ENCODE measurements around the gene RAB12.

Gene RAB12

DNA sequence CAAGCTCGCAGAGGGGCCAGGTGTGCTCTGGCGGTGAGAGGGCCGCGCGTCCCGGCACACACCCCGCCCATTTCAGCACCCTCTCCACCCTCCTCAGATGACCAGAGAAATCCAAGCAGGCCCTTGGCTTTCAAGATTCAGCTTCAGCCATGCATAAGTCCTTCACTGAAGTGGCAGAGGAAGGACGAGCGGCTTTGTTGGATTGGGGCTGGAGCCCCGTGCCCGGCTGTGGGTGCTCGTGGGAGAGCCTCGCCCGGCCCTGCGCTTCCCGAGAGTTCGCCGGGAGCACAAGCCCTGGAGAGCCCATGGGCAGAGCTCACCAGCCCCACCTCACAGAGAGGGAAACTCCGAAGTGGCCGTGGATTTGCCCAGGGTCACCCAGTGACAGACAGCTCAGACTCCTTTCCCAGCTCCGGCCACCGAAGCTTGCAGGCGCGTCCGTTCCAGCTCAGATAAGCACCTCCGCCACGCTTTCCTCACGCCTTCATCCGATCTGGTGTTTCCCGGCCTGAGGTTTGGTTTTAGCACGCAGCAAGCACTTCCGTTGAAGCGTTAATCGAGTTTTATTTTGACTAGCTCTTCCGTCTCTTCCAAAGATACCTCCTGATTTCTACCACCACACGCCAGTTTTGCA, 50.5 kb downstream of the RAB12 start:
- TF ChIP-seq FOXP2 (optimal IDR thresholded peaks at IDR 0.05; ENCODE audit: borderline replicate concordance, extremely low read depth, extremely low read length, insufficient read depth) (no peak), TAF1 (IDR thresholded peaks at IDR 0.05; ENCODE audit: borderline replicate concordance, insufficient read depth, low read length) (no peak), POLR2AphosphoS5 (IDR thresholded peaks at IDR 0.05; ENCODE audit: low read depth, low read length) (no peak), SIN3A (IDR thresholded peaks at IDR 0.05; ENCODE audit: borderline replicate concordance, insufficient read depth, low read length) (no peak)
- TF ChIP-seq, protein P1, sequence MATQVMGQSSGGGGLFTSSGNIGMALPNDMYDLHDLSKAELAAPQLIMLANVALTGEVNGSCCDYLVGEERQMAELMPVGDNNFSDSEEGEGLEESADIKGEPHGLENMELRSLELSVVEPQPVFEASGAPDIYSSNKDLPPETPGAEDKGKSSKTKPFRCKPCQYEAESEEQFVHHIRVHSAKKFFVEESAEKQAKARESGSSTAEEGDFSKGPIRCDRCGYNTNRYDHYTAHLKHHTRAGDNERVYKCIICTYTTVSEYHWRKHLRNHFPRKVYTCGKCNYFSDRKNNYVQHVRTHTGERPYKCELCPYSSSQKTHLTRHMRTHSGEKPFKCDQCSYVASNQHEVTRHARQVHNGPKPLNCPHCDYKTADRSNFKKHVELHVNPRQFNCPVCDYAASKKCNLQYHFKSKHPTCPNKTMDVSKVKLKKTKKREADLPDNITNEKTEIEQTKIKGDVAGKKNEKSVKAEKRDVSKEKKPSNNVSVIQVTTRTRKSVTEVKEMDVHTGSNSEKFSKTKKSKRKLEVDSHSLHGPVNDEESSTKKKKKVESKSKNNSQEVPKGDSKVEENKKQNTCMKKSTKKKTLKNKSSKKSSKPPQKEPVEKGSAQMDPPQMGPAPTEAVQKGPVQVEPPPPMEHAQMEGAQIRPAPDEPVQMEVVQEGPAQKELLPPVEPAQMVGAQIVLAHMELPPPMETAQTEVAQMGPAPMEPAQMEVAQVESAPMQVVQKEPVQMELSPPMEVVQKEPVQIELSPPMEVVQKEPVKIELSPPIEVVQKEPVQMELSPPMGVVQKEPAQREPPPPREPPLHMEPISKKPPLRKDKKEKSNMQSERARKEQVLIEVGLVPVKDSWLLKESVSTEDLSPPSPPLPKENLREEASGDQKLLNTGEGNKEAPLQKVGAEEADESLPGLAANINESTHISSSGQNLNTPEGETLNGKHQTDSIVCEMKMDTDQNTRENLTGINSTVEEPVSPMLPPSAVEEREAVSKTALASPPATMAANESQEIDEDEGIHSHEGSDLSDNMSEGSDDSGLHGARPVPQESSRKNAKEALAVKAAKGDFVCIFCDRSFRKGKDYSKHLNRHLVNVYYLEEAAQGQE (IDR thresholded peaks at IDR 0.05; ENCODE audit: insufficient read depth in 1 of 2, low read depth in 2 of 2, low read length in 2 of 2) = no peak

DNA sequence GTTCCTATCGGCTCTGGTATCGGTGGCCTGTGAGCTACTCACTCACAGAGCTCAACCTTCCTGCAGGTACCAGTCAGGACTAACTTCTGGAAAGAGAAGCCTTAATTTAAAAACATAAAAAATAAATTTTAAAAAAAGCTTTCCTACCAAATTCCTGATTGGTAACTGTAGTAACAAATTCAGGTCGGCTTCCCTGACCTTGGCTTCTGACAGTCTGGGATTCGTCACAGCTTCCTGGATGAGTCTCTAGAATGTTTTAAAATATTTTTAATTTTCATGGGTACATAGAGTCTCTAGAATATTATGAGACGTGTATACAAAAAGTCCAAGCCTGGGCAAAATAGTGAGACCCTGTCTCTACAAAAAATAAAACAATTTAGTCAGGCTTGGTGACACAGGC, 51.1 kb downstream of the RAB12 start:
- TF ChIP-seq SIN3A (IDR thresholded peaks at IDR 0.05; ENCODE audit: borderline replicate concordance, insufficient read depth, low read length) (no peak), POLR2AphosphoS5 (IDR thresholded peaks at IDR 0.05; ENCODE audit: low read depth, low read length) (no peak), TAF1 (IDR thresholded peaks at IDR 0.05; ENCODE audit: borderline replicate concordance, insufficient read depth, low read length) (no peak), FOXP2 (optimal IDR thresholded peaks at IDR 0.05; ENCODE audit: borderline replicate concordance, extremely low read depth, extremely low read length, insufficient read depth) (no peak)
- TF ChIP-seq, protein P1 (IDR thresholded peaks at IDR 0.05; ENCODE audit: insufficient read depth in 1 of 2, low read depth in 2 of 2, low read length in 2 of 2) = no peak

DNA sequence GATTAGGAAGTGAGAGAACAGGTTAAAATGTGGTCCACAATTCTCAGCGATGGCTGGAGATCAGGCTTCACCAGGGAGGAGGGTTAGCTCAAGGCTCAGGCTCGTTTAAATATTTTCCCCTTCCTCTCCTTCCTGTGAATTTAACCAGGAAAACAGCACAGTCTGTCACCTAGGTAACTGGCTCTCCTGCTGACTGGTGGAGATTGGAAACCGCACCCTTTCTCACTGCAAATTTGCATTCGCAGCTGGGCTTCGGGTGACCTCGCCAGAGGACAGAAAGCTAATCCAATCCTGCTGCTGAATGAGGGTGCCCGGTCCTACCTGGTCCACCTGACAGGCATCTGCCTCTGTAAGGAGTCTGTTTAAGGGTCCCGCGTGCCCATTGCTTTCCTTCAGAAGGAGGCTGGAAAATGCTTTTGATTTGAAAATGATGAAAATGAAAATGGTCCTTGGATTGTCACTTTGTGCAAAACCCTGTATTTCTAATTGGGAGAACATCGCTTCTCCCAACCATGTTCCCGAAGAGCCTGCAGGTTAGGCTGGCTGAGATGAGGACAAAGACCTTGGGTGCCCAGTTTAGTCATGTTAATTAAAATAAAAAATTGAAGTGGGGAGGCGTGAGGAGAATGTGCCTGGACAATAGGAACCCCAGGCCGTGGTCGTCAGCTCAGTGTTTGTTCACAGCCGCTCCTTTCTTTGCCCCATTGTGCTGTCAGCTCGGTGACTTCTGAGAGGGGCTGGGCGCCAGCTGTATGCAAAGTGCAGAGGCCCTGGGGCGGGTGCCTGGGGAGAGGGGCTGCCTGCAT, 52.7 kb downstream of the RAB12 start:
- TF ChIP-seq, protein P1 (IDR thresholded peaks at IDR 0.05; ENCODE audit: insufficient read depth in 1 of 2, low read depth in 2 of 2, low read length in 2 of 2) = no peak
- TF ChIP-seq FOXP2 (optimal IDR thresholded peaks at IDR 0.05; ENCODE audit: borderline replicate concordance, extremely low read depth, extremely low read length, insufficient read depth) = no peak
- no peak for TF ChIP-seq SIN3A (IDR thresholded peaks at IDR 0.05; ENCODE audit: borderline replicate concordance, insufficient read depth, low read length)
- TF ChIP-seq TAF1 (IDR thresholded peaks at IDR 0.05; ENCODE audit: borderline replicate concordance, insufficient read depth, low read length) = no peak
- TF ChIP-seq POLR2AphosphoS5 (IDR thresholded peaks at IDR 0.05; ENCODE audit: low read depth, low read length) = no peak

DNA sequence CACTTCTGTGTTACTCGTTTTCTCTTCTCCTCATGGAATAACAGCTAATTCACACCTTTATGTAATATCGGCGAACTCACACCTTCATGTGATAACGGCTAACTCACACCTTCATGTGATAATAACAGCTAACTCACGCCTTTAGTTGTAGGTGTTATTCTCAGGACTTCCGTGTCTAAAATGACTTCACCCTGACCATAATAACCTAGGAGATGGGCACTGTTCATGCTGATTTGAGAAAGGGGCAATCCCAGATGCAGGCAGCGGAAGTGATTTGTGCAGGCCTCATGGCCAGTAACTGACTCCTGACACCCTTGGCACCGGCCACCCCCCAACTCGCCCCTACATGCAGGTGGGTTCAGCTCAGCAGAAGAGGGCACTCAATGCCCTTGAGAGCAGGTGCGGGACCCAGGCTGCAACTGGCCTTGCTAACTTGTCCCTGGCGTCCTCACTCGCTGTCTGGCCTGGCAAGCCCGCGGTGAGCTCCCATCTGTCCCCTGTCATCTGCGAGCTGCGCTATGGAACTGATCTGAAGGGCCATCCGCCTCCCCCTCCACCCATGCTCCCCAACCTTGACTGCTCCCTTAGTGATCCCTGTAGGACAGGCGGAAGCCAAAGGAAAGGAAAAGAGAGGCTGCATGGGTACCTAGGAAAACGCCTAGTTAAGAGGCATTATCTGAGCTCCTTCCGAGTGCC, 53.5 kb downstream of the RAB12 start:
- TF ChIP-seq FOXP2 (optimal IDR thresholded peaks at IDR 0.05; ENCODE audit: borderline replicate concordance, extremely low read depth, extremely low read length, insufficient read depth) (no peak), SIN3A (IDR thresholded peaks at IDR 0.05; ENCODE audit: borderline replicate concordance, insufficient read depth, low read length) (no peak), TAF1 (IDR thresholded peaks at IDR 0.05; ENCODE audit: borderline replicate concordance, insufficient read depth, low read length) (no peak), POLR2AphosphoS5 (IDR thresholded peaks at IDR 0.05; ENCODE audit: low read depth, low read length) (no peak)
- TF ChIP-seq, protein P1 (IDR thresholded peaks at IDR 0.05; ENCODE audit: insufficient read depth in 1 of 2, low read depth in 2 of 2, low read length in 2 of 2) = no peak

Data from PFSK-1 (cell line).